Esophagus muscularis mucosa (tissue), 4 donors: Measurements from ENCODE around the gene MND1. TPM values are rescaled to one million over a fixed set of nuclear protein-coding genes. Genes with fewer than 3 reads are reported as not detected.

ENCODE experiments used
- DNase-seq: peaks from one replicate; pipeline ENCODE4 v3.0.0-alpha.2; 2017; ENCODE audit errors: extremely low spot score
- H3K27ac ChIP-seq, 4 donors: fragments of 200-600 bp; sonication (generic); replicated peaks in 1 of 4; 1 replicate in 3 of 4; 2 replicates in 1 of 4; pipeline ENCODE4 v1.5.1; 2016 to 2019; ENCODE audit warnings: mild to moderate bottlenecking in 1 of 4
- H3K27me3 ChIP-seq, 4 donors: fragments of 200-600 bp; sonication (generic); one replicate each; pipeline versions ENCODE4 v1.5.1 to v1.6.0; 2016 to 2019
- H3K36me3 ChIP-seq, 4 donors: fragments of 200-600 bp; sonication (generic); one replicate each; pipeline ENCODE4 v1.5.1; 2016 to 2019
- H3K4me1 ChIP-seq, 4 donors: fragments of 200-600 bp; sonication (generic); one replicate each; pipeline ENCODE4 v1.5.1; 2016 to 2019
- H3K4me3 ChIP-seq, 4 donors: fragments of 200-600 bp; sonication (generic); 1 replicate in 2 of 4; 2 replicates in 2 of 4; pipeline ENCODE4 v1.5.1; 2016 to 2019; ENCODE audit warnings: mild to moderate bottlenecking in 4 of 4, moderate library complexity in 1 of 4
- H3K9me3 ChIP-seq, 4 donors: fragments of 200-600 bp; sonication (generic); 1 replicate in 3 of 4; 2 replicates in 1 of 4; pipeline ENCODE4 v1.5.1; 2016 to 2019
- EP300 ChIP-seq: sonication (generic); formaldehyde crosslinking; IDR thresholded peaks from one replicate; pipeline ENCODE4 v1.6.1; 2017; ENCODE audit warnings: antibody characterized with exemption
- POLR2A ChIP-seq: fragments of 450-650 bp; IDR thresholded peaks from one replicate; pipeline ENCODE4 v1.6.1; 2017; ENCODE audit warnings: antibody characterized with exemption, moderate library complexity, mild to moderate bottlenecking, low read depth
- POLR2AphosphoS5 ChIP-seq, 2 donors: sonication (generic); formaldehyde crosslinking; IDR thresholded peaks; one replicate each; pipeline ENCODE4 v1.6.1; 2017; ENCODE audit warnings: antibody characterized with exemption in 2 of 2
- WGBS: methylation state at CpG from one replicate; pipeline ENCODE4 v1.1.5; 2018; 5-methylcytosine and 5-hydroxymethylcytosine counted together
- intact Hi-C: fragments of 100-400 bp; cut with DNase I; formaldehyde crosslinking; loops from one replicate; pipeline ENCODE4 v1.15.1; 2023
- total RNA-seq, 4 donors: library from RNA; depleted of rRNA; stranded (reverse); fragments of >200 nt; gene quantifications; one replicate each; pipeline versions ENCODE4 v1.1.0 to v1.2.1, GENCODE V29; 2016
- TF ChIP-seq, protein P1 (sequence below), 3 experiments: fragments of 200-600 bp in 2 of 3; fragments of 450-650 bp in 1 of 3; sonication (generic) in 2 of 3; IDR thresholded peaks; one replicate each; pipeline ENCODE4 v1.5.1; 2017 to 2019; ENCODE audit warnings: antibody characterized with exemption in 3 of 3, mild to moderate bottlenecking in 2 of 3, moderate library complexity in 1 of 3

MND1 gene
- total RNA-seq, 4 donors from 2014 or later, result 0.99 TPM; not detected in 3

DNA sequence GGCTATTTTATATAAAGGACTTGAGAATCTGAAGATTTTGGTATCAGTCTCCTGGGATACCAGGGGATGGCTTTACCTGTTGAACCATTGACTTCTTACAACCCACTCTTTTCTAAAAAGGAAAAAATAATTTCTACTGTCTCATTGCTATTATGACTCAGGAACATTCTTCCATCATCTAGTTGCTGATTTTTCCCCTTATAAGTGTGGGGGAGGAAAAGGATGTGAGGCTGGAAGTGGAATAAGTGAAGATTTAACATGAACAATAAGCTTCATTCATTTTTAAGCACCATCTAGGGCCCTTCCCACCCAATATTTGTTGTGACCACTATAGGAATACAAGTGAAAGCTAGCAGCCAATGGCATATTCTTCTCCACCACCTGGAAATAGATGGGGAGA lies 10.6 kb upstream of the MND1 start:
- DNase-seq, result no peak
- Histone ChIP-seq H3K4me1 (no peaks in the 10 kb centered on the region), H3K27me3 (no peaks in the 10 kb centered on the region), H3K27ac (no peak overlapping the region), H3K4me3 (no peak overlapping the region), H3K9me3 (no peaks in the 10 kb centered on the region), H3K36me3 (peaks cover 0 to 59% (median 14%) of the 10 kb centered on the region in 4 donors)
- intact Hi-C loops, result no loop called here
- TF ChIP-seq POLR2A, result no peak
- TF ChIP-seq, protein P1, sequence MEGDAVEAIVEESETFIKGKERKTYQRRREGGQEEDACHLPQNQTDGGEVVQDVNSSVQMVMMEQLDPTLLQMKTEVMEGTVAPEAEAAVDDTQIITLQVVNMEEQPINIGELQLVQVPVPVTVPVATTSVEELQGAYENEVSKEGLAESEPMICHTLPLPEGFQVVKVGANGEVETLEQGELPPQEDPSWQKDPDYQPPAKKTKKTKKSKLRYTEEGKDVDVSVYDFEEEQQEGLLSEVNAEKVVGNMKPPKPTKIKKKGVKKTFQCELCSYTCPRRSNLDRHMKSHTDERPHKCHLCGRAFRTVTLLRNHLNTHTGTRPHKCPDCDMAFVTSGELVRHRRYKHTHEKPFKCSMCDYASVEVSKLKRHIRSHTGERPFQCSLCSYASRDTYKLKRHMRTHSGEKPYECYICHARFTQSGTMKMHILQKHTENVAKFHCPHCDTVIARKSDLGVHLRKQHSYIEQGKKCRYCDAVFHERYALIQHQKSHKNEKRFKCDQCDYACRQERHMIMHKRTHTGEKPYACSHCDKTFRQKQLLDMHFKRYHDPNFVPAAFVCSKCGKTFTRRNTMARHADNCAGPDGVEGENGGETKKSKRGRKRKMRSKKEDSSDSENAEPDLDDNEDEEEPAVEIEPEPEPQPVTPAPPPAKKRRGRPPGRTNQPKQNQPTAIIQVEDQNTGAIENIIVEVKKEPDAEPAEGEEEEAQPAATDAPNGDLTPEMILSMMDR (IDR thresholded peaks at IDR 0.05), result no peak
- TF ChIP-seq EP300, result no peak
- no peak for TF ChIP-seq POLR2AphosphoS5 (IDR thresholded peaks at IDR 0.05)

DNA sequence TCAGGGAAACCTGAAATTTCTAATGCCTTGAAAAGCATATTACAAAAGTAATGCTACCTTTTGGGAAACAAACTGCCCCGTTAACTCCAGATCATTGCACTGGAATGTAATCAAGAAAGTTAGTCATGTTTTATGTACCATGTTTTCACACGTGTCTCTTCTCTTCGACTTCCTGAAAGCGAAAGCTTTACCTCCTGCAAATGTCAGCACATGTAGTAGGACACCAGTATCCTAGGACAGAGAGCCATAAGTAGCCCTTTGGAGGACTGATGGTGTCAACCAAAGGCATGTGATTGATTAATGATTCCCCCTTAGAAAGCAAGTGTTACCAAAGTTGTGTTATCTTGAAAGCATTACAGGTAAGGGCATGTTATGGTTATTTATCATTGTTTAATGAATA lies 8.8 kb upstream of the MND1 start:
- no peak overlapping the region for H3K4me3 ChIP-seq
- peaks cover 0 to 46% (median 8%) of the 10 kb centered on the region in 4 donors for H3K36me3 ChIP-seq
- TF ChIP-seq POLR2AphosphoS5 (IDR thresholded peaks at IDR 0.05) (no peak), POLR2A (no peak), EP300 (no peak)
- TF ChIP-seq, protein P1 (IDR thresholded peaks at IDR 0.05), result no peak
- no peak overlapping the region for H3K27ac ChIP-seq
- no peaks in the 10 kb centered on the region for H3K9me3 ChIP-seq
- WGBS, result 80% methylated on average over 4 of the region's 4 CpGs
- no peaks in the 10 kb centered on the region for H3K4me1 ChIP-seq
- intact Hi-C loops, result no loop called here
- no peak for DNase-seq
- no peaks in the 10 kb centered on the region for H3K27me3 ChIP-seq

DNA sequence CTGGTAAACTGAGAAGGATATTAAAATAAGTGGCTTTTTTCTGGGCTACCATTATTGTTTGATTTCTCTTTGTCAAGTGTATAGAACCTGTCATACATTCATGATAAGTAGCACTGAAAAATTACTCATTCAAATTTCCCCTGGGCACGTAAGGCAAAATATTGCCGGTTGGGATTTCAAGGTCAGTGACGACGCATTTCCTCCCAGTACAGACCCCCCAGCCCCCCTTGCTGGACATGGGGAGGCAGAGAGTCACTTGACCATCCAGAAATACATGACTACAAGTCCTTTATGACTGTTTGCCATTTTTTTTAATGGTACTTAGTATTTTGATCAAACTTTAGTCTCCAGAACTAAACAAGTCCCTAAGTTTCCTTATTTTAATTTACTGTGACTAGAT lies 6.8 kb upstream of the MND1 start:
- Histone ChIP-seq H3K4me3 (no peak overlapping the region), H3K27me3 (no peaks in the 10 kb centered on the region), H3K36me3 (peaks cover 0 to 27% (median 5%) of the 10 kb centered on the region in 4 donors), H3K9me3 (no peaks in the 10 kb centered on the region), H3K4me1 (peaks cover 0 to 4% (median 0%) of the 10 kb centered on the region in 4 donors), H3K27ac (no peak overlapping the region)
- intact Hi-C loops, result no loop called here
- no peak for DNase-seq
- TF ChIP-seq POLR2AphosphoS5 (IDR thresholded peaks at IDR 0.05), result no peak
- TF ChIP-seq, protein P1 (IDR thresholded peaks at IDR 0.05), result no peak
- no peak for TF ChIP-seq EP300
- TF ChIP-seq POLR2A, result no peak
- 89% methylated on average over 4 of the region's 4 CpGs for WGBS

DNA sequence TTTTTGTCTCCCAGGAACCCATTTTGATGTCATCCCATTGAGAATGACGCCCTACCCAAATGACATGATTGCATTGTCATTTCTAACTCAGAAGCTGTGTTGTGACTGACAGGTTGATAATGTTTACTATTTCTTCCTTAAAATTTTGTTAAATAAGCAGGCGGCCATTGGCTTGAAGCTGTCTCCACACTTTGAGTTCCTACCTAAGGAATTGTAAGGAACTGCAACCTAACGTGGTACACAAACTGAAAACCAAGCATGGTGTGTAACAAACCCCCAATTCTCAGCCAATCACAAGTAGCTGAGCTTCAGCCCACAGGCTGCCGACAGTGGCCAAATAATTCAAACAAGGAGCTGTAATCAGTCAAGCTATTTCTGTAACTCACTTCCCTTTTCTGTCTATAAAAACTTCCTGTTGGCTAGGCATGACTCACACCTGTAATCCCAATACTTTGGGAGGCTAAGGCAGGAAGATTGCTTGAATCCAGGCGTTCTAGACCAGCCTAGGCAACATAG lies 2.9 kb upstream of the MND1 start:
- intact Hi-C loops, result loop anchor here (10.0 kb wide), 1 partner anchor 123 kb away; the partner anchor contains the start of gene TMEM131L
- no peak for DNase-seq
- no peak overlapping the region for H3K27ac ChIP-seq
- no peak overlapping the region for H3K4me3 ChIP-seq
- H3K9me3 ChIP-seq, result no peaks in the 10 kb centered on the region
- TF ChIP-seq POLR2A (no peak), EP300 (no peak), POLR2AphosphoS5 (IDR thresholded peaks at IDR 0.05) (no peak)
- TF ChIP-seq, protein P1 (IDR thresholded peaks at IDR 0.05), result no peak
- 48% methylated on average over 5 of the region's 5 CpGs for WGBS
- H3K36me3 ChIP-seq, result no peaks in the 10 kb centered on the region
- no peaks in the 10 kb centered on the region for H3K27me3 ChIP-seq
- peaks cover 13 to 17% (median 15%) of the 10 kb centered on the region in 4 donors for H3K4me1 ChIP-seq
